Vagina (tissue), 2 donors: ENCODE data around the gene DAGLB. TPM values are rescaled to one million over a fixed set of nuclear protein-coding genes. Genes with fewer than 3 reads are reported as not detected.
A peak's percentile ranks its signal among the peaks of the same experiment; 100 is the strongest.
"Not testable (repeated sequence)": the region's sequence is repeated elsewhere in the genome, so short reads cannot be mapped to it uniquely, and the experiment has no call there.

Experiments
- DNase-seq, 2 donors: peaks; one replicate each; pipeline ENCODE4 v3.0.0-alpha.2; 2017; ENCODE audit errors: extremely low spot score in 2 of 2
- H3K27ac ChIP-seq: fragments of 200-600 bp; sonication (generic); one replicate; pipeline ENCODE4 v1.5.1; 2019
- H3K27me3 ChIP-seq: fragments of 200-600 bp; sonication (generic); one replicate; pipeline ENCODE4 v1.5.1; 2019
- H3K36me3 ChIP-seq, 2 donors: fragments of 200-600 bp; sonication (generic); one replicate each; pipeline ENCODE4 v1.5.1; 2017 to 2019
- H3K4me1 ChIP-seq: fragments of 200-600 bp; sonication (generic); one replicate; pipeline ENCODE4 v1.5.1; 2019
- H3K4me3 ChIP-seq, 2 donors: fragments of 200-600 bp; sonication (generic); 1 replicate in 1 of 2; 2 replicates in 1 of 2; pipeline ENCODE4 v1.5.1; 2016 to 2019
- H3K9me3 ChIP-seq: fragments of 200-600 bp; sonication (generic); one replicate; pipeline ENCODE4 v1.5.1; 2019
- POLR2A ChIP-seq, 2 donors: fragments of 450-650 bp; IDR thresholded peaks; one replicate each; pipeline ENCODE4 v1.6.1; 2017; ENCODE audit warnings: antibody characterized with exemption in 2 of 2, mild to moderate bottlenecking in 2 of 2, moderate library complexity in 2 of 2
- POLR2AphosphoS5 ChIP-seq, 2 donors: sonication (generic); formaldehyde crosslinking; IDR thresholded peaks; one replicate each; pipeline ENCODE4 v1.9.0; 2017; ENCODE audit warnings: antibody characterized with exemption in 2 of 2, mild to moderate bottlenecking in 2 of 2, low read depth in 1 of 2; ENCODE audit not compliant: insufficient read depth in 1 of 2
- intact Hi-C: fragments of 100-400 bp; cut with DNase I; formaldehyde crosslinking; loops from one replicate; pipeline ENCODE4 v1.15.1; 2023
- total RNA-seq: library from RNA; depleted of rRNA; stranded (reverse); fragments of >200 nt; gene quantifications from one replicate; pipeline ENCODE4 v1.2.3, GENCODE V29; 2016
- TF ChIP-seq, protein P1 (sequence below), 3 experiments: fragments of 450-650 bp in 2 of 3; fragments of 200-600 bp in 1 of 3; sonication (generic) in 1 of 3; IDR thresholded peaks; one replicate each; pipeline ENCODE4 v1.5.1; 2017 to 2019; ENCODE audit warnings: antibody characterized with exemption in 3 of 3, mild to moderate bottlenecking in 2 of 3, moderate library complexity in 2 of 3

Gene DAGLB
- total RNA-seq, 1 donor from 2014 or later: 22.1 TPM

- no peak for DNase-seq
- TF ChIP-seq, protein P1, sequence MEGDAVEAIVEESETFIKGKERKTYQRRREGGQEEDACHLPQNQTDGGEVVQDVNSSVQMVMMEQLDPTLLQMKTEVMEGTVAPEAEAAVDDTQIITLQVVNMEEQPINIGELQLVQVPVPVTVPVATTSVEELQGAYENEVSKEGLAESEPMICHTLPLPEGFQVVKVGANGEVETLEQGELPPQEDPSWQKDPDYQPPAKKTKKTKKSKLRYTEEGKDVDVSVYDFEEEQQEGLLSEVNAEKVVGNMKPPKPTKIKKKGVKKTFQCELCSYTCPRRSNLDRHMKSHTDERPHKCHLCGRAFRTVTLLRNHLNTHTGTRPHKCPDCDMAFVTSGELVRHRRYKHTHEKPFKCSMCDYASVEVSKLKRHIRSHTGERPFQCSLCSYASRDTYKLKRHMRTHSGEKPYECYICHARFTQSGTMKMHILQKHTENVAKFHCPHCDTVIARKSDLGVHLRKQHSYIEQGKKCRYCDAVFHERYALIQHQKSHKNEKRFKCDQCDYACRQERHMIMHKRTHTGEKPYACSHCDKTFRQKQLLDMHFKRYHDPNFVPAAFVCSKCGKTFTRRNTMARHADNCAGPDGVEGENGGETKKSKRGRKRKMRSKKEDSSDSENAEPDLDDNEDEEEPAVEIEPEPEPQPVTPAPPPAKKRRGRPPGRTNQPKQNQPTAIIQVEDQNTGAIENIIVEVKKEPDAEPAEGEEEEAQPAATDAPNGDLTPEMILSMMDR (IDR thresholded peaks at IDR 0.05): no peak
- TF ChIP-seq POLR2AphosphoS5 (IDR thresholded peaks at IDR 0.05; ENCODE audit: insufficient read depth in 1 of 2, low read depth in 1 of 2) (no peak), POLR2A (IDR thresholded peaks at IDR 0.05) (no peak)
- H3K27me3 ChIP-seq: no peaks in the 10 kb centered on the region
- no peaks in the 10 kb centered on the region for H3K36me3 ChIP-seq
- no peak overlapping the region for H3K4me3 ChIP-seq
- no peaks in the 10 kb centered on the region for H3K9me3 ChIP-seq
- no peak overlapping the region for H3K27ac ChIP-seq
- intact Hi-C loops: no loop called here
- H3K4me1 ChIP-seq: peaks cover 11% of the 10 kb centered on the region
These were observed 3.5 kb upstream of the DAGLB start for GRCh38 chr7:6451224-6451705.

DNA sequence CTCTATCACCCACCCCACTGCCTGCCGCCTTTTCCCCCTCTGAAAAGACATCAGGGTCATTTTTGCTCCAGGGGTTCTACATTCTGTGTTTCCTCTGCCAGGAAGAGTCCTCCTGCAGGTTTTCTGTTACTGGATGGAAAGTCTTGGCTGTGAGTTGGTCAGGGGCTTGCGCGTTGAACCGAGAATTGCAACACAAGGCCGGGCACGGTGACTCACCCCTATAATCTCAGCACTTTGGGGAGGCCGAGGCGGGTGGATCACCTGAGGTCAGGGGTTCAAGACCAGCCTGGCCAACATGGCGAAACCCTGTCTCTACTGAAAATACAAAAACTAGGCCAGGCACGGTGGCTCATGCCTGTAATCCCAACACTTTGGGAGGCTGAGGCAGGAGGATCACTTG is 2.8 kb upstream of the DAGLB start:
- DNase-seq, intact Hi-C loops, H3K9me3 ChIP-seq, H3K27me3 ChIP-seq, H3K27ac ChIP-seq, H3K4me3 ChIP-seq, H3K36me3 ChIP-seq: not testable (repeated sequence)
- peaks cover 11% of the 10 kb centered on the region for H3K4me1 ChIP-seq

- H3K9me3 ChIP-seq, DNase-seq, H3K4me3 ChIP-seq, H3K27ac ChIP-seq, intact Hi-C loops, H3K27me3 ChIP-seq: not testable (repeated sequence)
- peaks cover 0 to 11% of the 10 kb centered on the region in 2 donors for H3K36me3 ChIP-seq
- peaks cover 11% of the 10 kb centered on the region for H3K4me1 ChIP-seq
These were observed 2.1 kb upstream of the DAGLB start for GRCh38 chr7:6449884-6450283.

DNA sequence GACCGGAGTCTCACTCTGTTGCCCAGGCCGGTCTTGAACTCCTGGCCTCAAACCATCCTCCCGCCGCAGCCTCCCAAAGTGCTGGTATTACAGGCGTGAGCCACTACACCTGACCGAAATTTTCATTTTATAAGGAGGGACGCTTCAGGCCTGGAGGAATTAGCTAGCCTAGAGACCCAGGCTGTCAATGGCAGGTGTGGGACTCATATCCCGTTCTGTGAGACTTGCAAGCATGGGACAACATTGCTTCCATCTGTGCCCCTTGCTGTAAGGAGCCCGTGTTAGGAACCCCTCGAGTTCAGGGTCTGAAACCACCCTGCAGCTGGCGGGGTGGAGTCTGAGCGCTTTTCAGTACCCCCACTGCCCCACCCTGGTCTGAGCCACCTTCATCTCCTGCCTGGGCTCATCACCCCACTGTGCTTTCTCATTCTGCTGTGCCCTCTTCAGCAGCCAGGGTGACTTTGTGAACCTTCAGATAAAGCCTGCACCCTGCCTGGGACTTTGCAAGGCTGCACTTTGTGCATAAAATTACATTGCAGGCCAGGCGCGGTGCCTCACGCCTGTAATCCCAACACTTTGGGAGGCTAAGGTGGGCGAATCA is 1.3 kb upstream of the DAGLB start:
- intact Hi-C loops: no loop called here
- Histone ChIP-seq H3K36me3 (peaks cover 0 to 16% of the 10 kb centered on the region in 2 donors), H3K9me3 (no peaks in the 10 kb centered on the region), H3K27ac (peak overlapping the region; percentile 94), H3K4me3 (no peak overlapping the region), H3K27me3 (no peaks in the 10 kb centered on the region), H3K4me1 (peaks cover 11% of the 10 kb centered on the region)
- TF ChIP-seq POLR2A (IDR thresholded peaks at IDR 0.05): no peak
- TF ChIP-seq POLR2AphosphoS5 (IDR thresholded peaks at IDR 0.05; ENCODE audit: insufficient read depth in 1 of 2, low read depth in 1 of 2): no peak
- TF ChIP-seq, protein P1 (IDR thresholded peaks at IDR 0.05): no peak
- DNase-seq: no peak

DNA sequence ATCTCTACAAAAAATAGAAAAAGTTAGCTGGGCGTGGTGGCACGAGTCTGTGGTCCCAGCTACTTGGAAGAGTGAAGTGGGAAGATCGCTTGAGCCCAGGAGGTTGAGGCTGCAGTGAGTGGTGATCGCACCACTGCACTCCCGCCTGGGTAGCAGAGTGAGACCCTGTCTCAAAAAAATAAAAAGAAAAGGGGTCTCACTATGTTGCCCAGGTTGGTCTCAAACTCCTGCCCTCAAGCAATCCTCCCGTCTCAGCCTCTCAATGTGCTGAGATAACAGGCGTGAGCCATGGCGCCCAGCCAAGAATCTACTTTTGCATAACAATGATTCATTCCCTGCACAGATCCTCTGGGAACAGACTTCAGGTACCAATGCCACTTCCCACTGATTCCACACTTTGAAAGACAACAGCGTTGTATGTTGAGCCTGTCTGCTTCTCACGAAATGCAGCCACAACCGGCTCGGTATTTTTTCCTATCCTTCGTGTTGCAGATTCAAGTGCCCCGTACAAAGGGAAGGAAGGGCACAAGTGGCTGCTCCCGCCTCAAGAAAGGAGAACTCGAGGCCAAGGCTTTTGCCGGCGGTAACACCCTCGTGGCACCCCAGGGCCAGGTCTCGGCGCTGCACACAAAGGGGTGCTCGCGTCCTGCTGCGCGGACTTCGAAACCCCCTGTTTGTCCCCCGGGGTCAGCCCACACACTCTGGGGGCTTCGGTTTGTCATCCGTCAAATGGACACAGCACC is 745 bp downstream of the DAGLB start:
- H3K27me3 ChIP-seq: no peaks in the 10 kb centered on the region
- DNase-seq: no peak
- peaks cover 11% of the 10 kb centered on the region for H3K4me1 ChIP-seq
- no peaks in the 10 kb centered on the region for H3K9me3 ChIP-seq
- TF ChIP-seq POLR2AphosphoS5 (IDR thresholded peaks at IDR 0.05; ENCODE audit: insufficient read depth in 1 of 2, low read depth in 1 of 2) (peak in 1 of 2 donors; percentile 30), POLR2A (IDR thresholded peaks at IDR 0.05) (no peak)
- TF ChIP-seq, protein P1 (IDR thresholded peaks at IDR 0.05): no peak
- peaks cover 0 to 16% of the 10 kb centered on the region in 2 donors for H3K36me3 ChIP-seq
- peak overlapping the region; percentile 94 for H3K27ac ChIP-seq
- intact Hi-C loops: no loop called here
- peak overlapping the region; percentile 71 to 98 for H3K4me3 ChIP-seq
